H9 (cell line): ENCODE measurements around the gene SPAM1. TPM values are rescaled to one million over a fixed set of nuclear protein-coding genes. Genes with fewer than 3 reads are reported as not detected.

Source experiments
- DNase-seq: peaks from one replicate; pipeline ENCODE4 v3.0.0-alpha.2; 2017
- H2AFZ ChIP-seq: one replicate; pipeline ENCODE4 v1.6.1; 2013; ENCODE audit warnings: mild to moderate bottlenecking, low read length, control low read depth, moderate library complexity
- H2AK5ac ChIP-seq: 2 replicates; pipeline ENCODE4 v1.6.1; 2013; ENCODE audit warnings: low read length, control low read depth, mixed read lengths; ENCODE audit not compliant: insufficient read length
- H2BK120ac ChIP-seq: one replicate; pipeline ENCODE4 v1.6.1; 2013; ENCODE audit warnings: low read depth, mild to moderate bottlenecking, low read length, control low read depth, inconsistent platforms; ENCODE audit not compliant: poor library complexity, severe bottlenecking
- H2BK12ac ChIP-seq: 2 replicates; pipeline ENCODE4 v1.6.1; 2013; ENCODE audit warnings: low read length, control low read depth, mixed read lengths, low read depth; ENCODE audit not compliant: insufficient read length
- H2BK15ac ChIP-seq: 2 replicates; pipeline ENCODE4 v1.6.1; 2013; ENCODE audit warnings: low read depth, low read length, control low read depth
- H2BK20ac ChIP-seq: one replicate; pipeline ENCODE4 v1.6.1; 2013; ENCODE audit warnings: low read depth, mild to moderate bottlenecking, low read length, control low read depth, inconsistent platforms; ENCODE audit not compliant: poor library complexity, severe bottlenecking
- H2BK5ac ChIP-seq: 2 replicates; pipeline ENCODE4 v1.6.1; 2013; ENCODE audit warnings: low read length, control low read depth, mixed read lengths; ENCODE audit not compliant: insufficient read length
- H3K14ac ChIP-seq: 2 replicates; pipeline ENCODE4 v1.6.1; 2013; ENCODE audit warnings: low read length, control low read depth; ENCODE audit not compliant: insufficient read depth
- H3K18ac ChIP-seq: 2 replicates; pipeline ENCODE4 v1.6.1; 2013; ENCODE audit warnings: low read depth, mild to moderate bottlenecking, mixed read lengths, low read length, control low read depth; ENCODE audit not compliant: insufficient read length
- H3K23ac ChIP-seq: 2 replicates; pipeline ENCODE4 v1.6.1; 2013; ENCODE audit warnings: low read length, control low read depth, mixed read lengths, low read depth; ENCODE audit not compliant: insufficient read length
- H3K23me2 ChIP-seq: 2 replicates; pipeline ENCODE4 v1.6.1; 2013; ENCODE audit warnings: low read depth, mild to moderate bottlenecking, mixed read lengths, low read length, control low read depth; ENCODE audit not compliant: insufficient read length, poor library complexity, severe bottlenecking
- H3K27ac ChIP-seq: 2 replicates; pipeline ENCODE4 v1.5.1; 2013; ENCODE audit warnings: low read length, control low read depth, mixed read lengths, low read depth; ENCODE audit not compliant: insufficient read length
- H3K27me3 ChIP-seq: 2 replicates; pipeline ENCODE4 v1.6.1; 2013; ENCODE audit warnings: low read length, control low read depth, inconsistent platforms; ENCODE audit not compliant: insufficient read depth
- H3K4ac ChIP-seq: 2 replicates; pipeline ENCODE4 v1.6.1; 2013; ENCODE audit warnings: low read depth, mild to moderate bottlenecking, control low read depth, inconsistent platforms, low read length, moderate library complexity
- H3K4me1 ChIP-seq: 2 replicates; pipeline ENCODE4 v1.6.1; 2013; ENCODE audit warnings: low read length, control low read depth, inconsistent platforms; ENCODE audit not compliant: insufficient read depth
- H3K4me2 ChIP-seq: 2 replicates; pipeline ENCODE4 v1.6.1; 2013; ENCODE audit warnings: low read length, control low read depth, mixed read lengths; ENCODE audit not compliant: insufficient read length, insufficient read depth
- H3K56ac ChIP-seq: 2 replicates; pipeline ENCODE4 v1.6.1; 2013; ENCODE audit warnings: low read depth, mild to moderate bottlenecking, mixed read lengths, low read length, control low read depth; ENCODE audit not compliant: insufficient read length
- H3K79me1 ChIP-seq: 2 replicates; pipeline ENCODE4 v1.6.1; 2013; ENCODE audit warnings: low read depth, mild to moderate bottlenecking, moderate library complexity, low read length, control low read depth, inconsistent platforms; ENCODE audit not compliant: insufficient read depth, poor library complexity, severe bottlenecking
- H3K79me2 ChIP-seq: 2 replicates; pipeline ENCODE4 v1.6.1; 2013; ENCODE audit warnings: low read length, control low read depth, inconsistent platforms; ENCODE audit not compliant: insufficient read depth
- H3K9ac ChIP-seq: 2 replicates; pipeline ENCODE4 v1.6.1; 2013; ENCODE audit warnings: low read length, control low read depth, mixed read lengths; ENCODE audit not compliant: insufficient read length; ENCODE audit errors: extremely low read depth
- H3K9me3 ChIP-seq: one replicate; pipeline ENCODE4 v1.6.1; 2013; ENCODE audit warnings: low read depth, low read length, inconsistent platforms; ENCODE audit not compliant: control insufficient read depth
- H3T11ph ChIP-seq: one replicate; pipeline ENCODE4 v1.6.1; 2013; ENCODE audit warnings: mild to moderate bottlenecking, low read length, control low read depth, inconsistent platforms
- H4K20me1 ChIP-seq: one replicate; pipeline ENCODE4 v1.6.1; 2013; ENCODE audit not compliant: control insufficient read depth, insufficient read length, insufficient read depth
- H4K5ac ChIP-seq: 2 replicates; pipeline ENCODE4 v1.6.1; 2013; ENCODE audit warnings: low read depth, mild to moderate bottlenecking, mixed read lengths, low read length, control low read depth; ENCODE audit not compliant: insufficient read length
- H4K8ac ChIP-seq: replicated peaks from 2 replicates; pipeline ENCODE4 v1.6.1; 2013; ENCODE audit warnings: low read length, control low read depth, mixed read lengths, low read depth; ENCODE audit not compliant: insufficient read length
- H4K91ac ChIP-seq: 2 replicates; pipeline ENCODE4 v1.6.1; 2013; ENCODE audit warnings: low read depth, mild to moderate bottlenecking, moderate library complexity, mixed read lengths, low read length, control low read depth; ENCODE audit not compliant: insufficient read length
- H3K27ac Mint-ChIP-seq, 3 experiments: 2 replicates in 2 of 3; 3 replicates in 1 of 3; pipeline ENCODE4 v1.8.0; 2020 to 2021; ENCODE audit warnings: mixed read lengths in 3 of 3, mild to moderate bottlenecking in 1 of 3, moderate library complexity in 1 of 3
- H3K27me3 Mint-ChIP-seq: 2 replicates; pipeline ENCODE4 v1.8.0; 2021; ENCODE audit warnings: low read depth, mild to moderate bottlenecking, moderate library complexity, mixed read lengths
- H3K36me3 Mint-ChIP-seq, 3 experiments: 2 replicates in 2 of 3; 3 replicates in 1 of 3; pipeline ENCODE4 v1.8.0; 2020 to 2021; ENCODE audit warnings: low read depth in 3 of 3, mixed read lengths in 3 of 3; ENCODE audit not compliant: insufficient read depth in 1 of 3
- H3K4me1 Mint-ChIP-seq, 2 experiments: 2 replicates each; pipeline ENCODE4 v1.8.0; 2020; ENCODE audit warnings: mixed read lengths in 2 of 2
- H3K4me3 Mint-ChIP-seq, 2 experiments: 2 replicates in 1 of 2; 3 replicates in 1 of 2; pipeline ENCODE4 v1.8.0; 2020 to 2021; ENCODE audit warnings: mild to moderate bottlenecking in 2 of 2, mixed read lengths in 2 of 2, moderate library complexity in 1 of 2
- H3K9me3 Mint-ChIP-seq, 2 experiments: 2 replicates in 1 of 2; 3 replicates in 1 of 2; pipeline ENCODE4 v1.8.0; 2020; ENCODE audit warnings: mild to moderate bottlenecking in 2 of 2, mixed read lengths in 2 of 2, moderate library complexity in 1 of 2
- WGBS: extraction: QIAGEN DNeasy Blood & Tissue Kit; methylation state at CpG from one replicate; pipeline ENCODE4 v1.1.7; 2013; ENCODE audit warnings: missing lambda C conversion rate, low lambda C conversion rate, mixed read lengths; ENCODE audit not compliant: insufficient read length; ENCODE audit errors: extremely low coverage; 5-methylcytosine and 5-hydroxymethylcytosine counted together
- total RNA-seq: library from RNA; stranded (reverse); gene quantifications from 2 replicates; pipeline ENCODE4 v1.2.1, GENCODE V29; 2021
- TF ChIP-seq, protein P1 (sequence below): fragments of 200-600 bp; sonication (generic); conservative IDR thresholded peaks from 3 replicates; pipeline ENCODE4 v1.8.0; 2021; ENCODE audit warnings: antibody characterized with exemption, mild to moderate bottlenecking

SPAM1 gene
- total RNA-seq, 1 experiment from 2014 or later, result not detected

DNA sequence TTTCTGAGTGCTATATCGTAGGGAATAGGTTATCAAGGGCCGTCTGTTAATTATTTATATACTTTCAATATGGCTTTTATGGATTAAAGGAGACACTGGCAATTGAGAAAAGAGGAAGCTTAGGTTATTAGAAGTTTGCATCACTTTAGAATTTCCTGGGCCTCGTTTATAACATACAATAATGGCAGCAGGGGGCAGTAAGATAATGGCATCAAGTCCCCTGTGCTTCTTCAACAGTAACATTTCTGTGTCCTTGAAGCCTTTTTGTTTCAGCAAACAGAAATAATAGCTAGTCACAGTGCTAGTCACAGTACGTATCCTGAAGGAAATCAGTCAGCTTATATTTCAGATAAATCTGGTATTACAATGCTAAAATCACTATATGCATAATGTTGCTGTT lies 41.9 kb downstream of the SPAM1 start:
- no peak overlapping the region for H3K27ac ChIP-seq
- no peak for DNase-seq
- no peak overlapping the region for H3K18ac ChIP-seq
- H3K4me3 Mint-ChIP-seq, result no peak overlapping the region
- H3K79me1 ChIP-seq, result no peaks in the 10 kb centered on the region
- H3K9me3 ChIP-seq, result no peaks in the 10 kb centered on the region
- no peak overlapping the region for H4K5ac ChIP-seq
- H3K36me3 Mint-ChIP-seq, result no peaks in the 10 kb centered on the region
- no peaks in the 10 kb centered on the region for H4K20me1 ChIP-seq
- H3T11ph ChIP-seq, result no peak overlapping the region
- no peak overlapping the region for H4K91ac ChIP-seq
- no peak overlapping the region for H3K14ac ChIP-seq
- H2BK5ac ChIP-seq, result no peak overlapping the region
- H3K79me2 ChIP-seq, result no peaks in the 10 kb centered on the region
- no peak overlapping the region for H4K8ac ChIP-seq
- H3K4me1 Mint-ChIP-seq, result 0 out of 4 replicates have a peak, but pooled peaks cover 0 to 5% of the 10 kb centered on the region in 2 experiments
- no peak overlapping the region for H3K4ac ChIP-seq
- TF ChIP-seq, protein P1, sequence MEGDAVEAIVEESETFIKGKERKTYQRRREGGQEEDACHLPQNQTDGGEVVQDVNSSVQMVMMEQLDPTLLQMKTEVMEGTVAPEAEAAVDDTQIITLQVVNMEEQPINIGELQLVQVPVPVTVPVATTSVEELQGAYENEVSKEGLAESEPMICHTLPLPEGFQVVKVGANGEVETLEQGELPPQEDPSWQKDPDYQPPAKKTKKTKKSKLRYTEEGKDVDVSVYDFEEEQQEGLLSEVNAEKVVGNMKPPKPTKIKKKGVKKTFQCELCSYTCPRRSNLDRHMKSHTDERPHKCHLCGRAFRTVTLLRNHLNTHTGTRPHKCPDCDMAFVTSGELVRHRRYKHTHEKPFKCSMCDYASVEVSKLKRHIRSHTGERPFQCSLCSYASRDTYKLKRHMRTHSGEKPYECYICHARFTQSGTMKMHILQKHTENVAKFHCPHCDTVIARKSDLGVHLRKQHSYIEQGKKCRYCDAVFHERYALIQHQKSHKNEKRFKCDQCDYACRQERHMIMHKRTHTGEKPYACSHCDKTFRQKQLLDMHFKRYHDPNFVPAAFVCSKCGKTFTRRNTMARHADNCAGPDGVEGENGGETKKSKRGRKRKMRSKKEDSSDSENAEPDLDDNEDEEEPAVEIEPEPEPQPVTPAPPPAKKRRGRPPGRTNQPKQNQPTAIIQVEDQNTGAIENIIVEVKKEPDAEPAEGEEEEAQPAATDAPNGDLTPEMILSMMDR, result no peak
- no peak overlapping the region for H2BK120ac ChIP-seq
- H3K27me3 ChIP-seq, result no peaks in the 10 kb centered on the region
- no peak overlapping the region for H3K56ac ChIP-seq
- H2AK5ac ChIP-seq, result no peak overlapping the region
- H3K27ac Mint-ChIP-seq, result no peak overlapping the region
- no CpG with 5 or more reads among the region's 4 CpGs for WGBS
- no peak overlapping the region for H3K23ac ChIP-seq
- no peaks in the 10 kb centered on the region; the same call in 1 of the 2 replicates for H3K4me1 ChIP-seq
- H2BK12ac ChIP-seq, result no peak overlapping the region
- H3K4me2 ChIP-seq, result no peak overlapping the region
- no peak overlapping the region for H2BK15ac ChIP-seq
- no peak overlapping the region for H3K9ac ChIP-seq
- no peaks in the 10 kb centered on the region for H3K9me3 Mint-ChIP-seq
- no peak overlapping the region for H2BK20ac ChIP-seq
- no peaks in the 10 kb centered on the region for H3K23me2 ChIP-seq
- H3K27me3 Mint-ChIP-seq, result no peaks in the 10 kb centered on the region
- no peak overlapping the region for H2AFZ ChIP-seq
